ENCODE measurements around the gene KAZN. TPM values are rescaled to one million over a fixed set of nuclear protein-coding genes. Genes with fewer than 3 reads are reported as not detected.

KAZN gene
- total RNA-seq, 1 donor from 2014 or later: 2.8 TPM

- no peak for DNase-seq (ENCODE audit: low read depth)
Measured at GRCh38 chr1:14781811-14782210, 183.3 kb downstream of the KAZN start.

DNA sequence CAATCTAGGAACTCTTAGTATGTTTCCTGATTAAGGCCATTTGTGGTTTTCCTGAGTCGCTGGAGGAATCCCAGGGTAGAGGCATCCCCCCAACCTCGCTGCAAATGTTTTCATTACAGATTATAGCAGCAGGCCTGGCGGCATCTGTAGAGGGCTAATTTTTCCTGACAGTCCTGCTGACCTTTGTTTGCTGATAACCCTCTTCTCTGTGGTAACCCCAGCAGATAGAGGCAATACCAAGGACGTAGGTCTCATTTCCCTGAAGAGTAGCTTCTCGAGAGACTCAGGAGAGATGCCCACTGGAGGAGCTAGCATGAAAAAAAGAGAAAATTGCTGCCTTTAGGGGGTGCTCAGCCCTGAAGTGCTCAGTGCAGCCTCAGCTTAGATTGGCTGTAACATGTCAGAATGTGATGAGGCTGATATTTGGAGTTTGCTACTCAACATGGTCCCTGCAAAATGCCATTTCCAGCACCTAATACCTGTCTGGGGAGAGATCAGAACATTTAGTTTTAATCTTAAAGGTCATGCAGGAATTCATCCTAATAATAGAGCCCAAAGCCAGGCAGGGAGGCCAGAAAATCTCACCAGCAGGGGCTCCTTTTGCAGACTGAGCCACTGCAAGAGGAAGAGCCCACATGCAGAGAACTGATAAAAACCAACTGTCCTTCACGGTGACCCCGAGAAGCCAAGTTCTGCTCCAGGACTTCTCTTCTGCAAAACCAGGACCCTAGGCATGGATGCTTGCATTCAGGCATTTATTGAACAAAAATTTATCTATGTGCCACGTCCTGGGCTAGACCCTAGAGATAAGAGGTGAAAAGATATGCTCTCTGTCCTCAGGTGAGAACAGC is 184.5 kb downstream of the KAZN start:
- no peaks in the 10 kb centered on the region for H3K36me3 ChIP-seq (ENCODE audit: control insufficient read depth, insufficient read depth, low read length)
- TF ChIP-seq, protein P1, sequence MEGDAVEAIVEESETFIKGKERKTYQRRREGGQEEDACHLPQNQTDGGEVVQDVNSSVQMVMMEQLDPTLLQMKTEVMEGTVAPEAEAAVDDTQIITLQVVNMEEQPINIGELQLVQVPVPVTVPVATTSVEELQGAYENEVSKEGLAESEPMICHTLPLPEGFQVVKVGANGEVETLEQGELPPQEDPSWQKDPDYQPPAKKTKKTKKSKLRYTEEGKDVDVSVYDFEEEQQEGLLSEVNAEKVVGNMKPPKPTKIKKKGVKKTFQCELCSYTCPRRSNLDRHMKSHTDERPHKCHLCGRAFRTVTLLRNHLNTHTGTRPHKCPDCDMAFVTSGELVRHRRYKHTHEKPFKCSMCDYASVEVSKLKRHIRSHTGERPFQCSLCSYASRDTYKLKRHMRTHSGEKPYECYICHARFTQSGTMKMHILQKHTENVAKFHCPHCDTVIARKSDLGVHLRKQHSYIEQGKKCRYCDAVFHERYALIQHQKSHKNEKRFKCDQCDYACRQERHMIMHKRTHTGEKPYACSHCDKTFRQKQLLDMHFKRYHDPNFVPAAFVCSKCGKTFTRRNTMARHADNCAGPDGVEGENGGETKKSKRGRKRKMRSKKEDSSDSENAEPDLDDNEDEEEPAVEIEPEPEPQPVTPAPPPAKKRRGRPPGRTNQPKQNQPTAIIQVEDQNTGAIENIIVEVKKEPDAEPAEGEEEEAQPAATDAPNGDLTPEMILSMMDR (IDR thresholded peaks at IDR 0.05; ENCODE audit: insufficient read depth, low read length, poor library complexity, severe bottlenecking): no peak
- H3K27me3 ChIP-seq (ENCODE audit: control insufficient read depth, insufficient read depth, low read length): no peaks in the 10 kb centered on the region
- no peak for DNase-seq (ENCODE audit: low read depth)
- no peak overlapping the region for H3K4me3 ChIP-seq (ENCODE audit: low read depth, low read length)

More at GRCh38 chr1:14781811-14782210, 183.3 kb downstream of the KAZN start:
- H3K4me3 ChIP-seq (ENCODE audit: low read depth, low read length): no peak overlapping the region
- TF ChIP-seq, protein P1 (IDR thresholded peaks at IDR 0.05; ENCODE audit: insufficient read depth, low read length, poor library complexity, severe bottlenecking): no peak
- H3K27me3 ChIP-seq (ENCODE audit: control insufficient read depth, insufficient read depth, low read length): no peaks in the 10 kb centered on the region
- no peaks in the 10 kb centered on the region for H3K36me3 ChIP-seq (ENCODE audit: control insufficient read depth, insufficient read depth, low read length)

DNA sequence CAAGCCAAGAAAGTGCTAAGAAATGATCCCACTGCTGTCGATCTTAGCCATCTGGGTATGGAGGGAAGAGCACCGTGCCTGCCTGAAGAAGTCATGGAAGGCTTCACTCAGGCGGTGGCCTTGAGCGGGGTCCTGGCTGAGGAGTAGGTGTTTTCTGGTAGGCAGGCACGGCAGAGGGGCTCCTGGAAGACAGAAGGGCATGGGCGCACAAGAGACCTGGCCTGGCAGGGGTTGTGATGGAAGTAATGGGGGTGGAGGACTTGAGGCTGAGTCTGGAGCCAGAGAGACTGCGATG is 185.1 kb downstream of the KAZN start:
- no peak overlapping the region for H3K4me3 ChIP-seq (ENCODE audit: low read depth, low read length)
- TF ChIP-seq, protein P1 (IDR thresholded peaks at IDR 0.05; ENCODE audit: insufficient read depth, low read length, poor library complexity, severe bottlenecking): no peak
- H3K36me3 ChIP-seq (ENCODE audit: control insufficient read depth, insufficient read depth, low read length): no peaks in the 10 kb centered on the region
- H3K27me3 ChIP-seq (ENCODE audit: control insufficient read depth, insufficient read depth, low read length): no peaks in the 10 kb centered on the region
- no peak for DNase-seq (ENCODE audit: low read depth)

GRCh38 chr1:14784790-14785773 is 186.6 kb downstream of the KAZN start:
- Histone ChIP-seq H3K4me3 (ENCODE audit: low read depth, low read length) (no peak overlapping the region), H3K36me3 (ENCODE audit: control insufficient read depth, insufficient read depth, low read length) (no peaks in the 10 kb centered on the region), H3K27me3 (ENCODE audit: control insufficient read depth, insufficient read depth, low read length) (no peaks in the 10 kb centered on the region)
- no peak for DNase-seq (ENCODE audit: low read depth)
- TF ChIP-seq, protein P1 (IDR thresholded peaks at IDR 0.05; ENCODE audit: insufficient read depth, low read length, poor library complexity, severe bottlenecking): no peak

DNA sequence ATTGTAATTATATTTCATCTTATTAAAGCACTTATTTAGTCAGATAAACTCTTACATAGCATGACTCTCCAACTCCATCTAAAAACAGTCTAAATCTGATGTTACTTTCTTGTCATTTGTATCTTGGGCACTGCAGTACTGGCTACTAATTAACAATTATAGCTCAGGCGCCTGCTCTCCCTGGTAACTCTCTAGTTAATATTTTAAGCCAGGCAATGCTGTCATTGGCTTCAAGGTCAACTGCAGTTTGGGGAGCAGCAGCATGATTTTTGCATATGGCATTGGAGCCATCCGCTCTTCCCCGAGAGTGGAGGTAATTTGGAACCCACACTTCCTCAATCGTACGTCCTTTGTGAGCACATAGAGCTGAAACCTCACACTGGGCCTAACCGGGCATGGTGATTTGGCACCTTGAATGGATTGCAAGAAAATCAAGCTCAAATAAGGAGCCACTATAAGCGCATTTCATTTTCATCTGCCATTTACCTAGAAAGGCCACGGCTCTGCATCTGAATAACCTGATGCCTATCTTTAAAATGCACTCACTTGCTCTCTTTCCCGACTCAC is 187.7 kb downstream of the KAZN start:
- no peaks in the 10 kb centered on the region for H3K27me3 ChIP-seq (ENCODE audit: control insufficient read depth, insufficient read depth, low read length)
- TF ChIP-seq, protein P1 (IDR thresholded peaks at IDR 0.05; ENCODE audit: insufficient read depth, low read length, poor library complexity, severe bottlenecking): no peak
- no peak overlapping the region for H3K4me3 ChIP-seq (ENCODE audit: low read depth, low read length)
- no peak for DNase-seq (ENCODE audit: low read depth)
- H3K36me3 ChIP-seq (ENCODE audit: control insufficient read depth, insufficient read depth, low read length): no peaks in the 10 kb centered on the region

All from kidney epithelial cell (primary cell).